Measurements from ENCODE around the gene PPP1R27.

GRCh38 chr17:81834831-81835267 is at the start of gene PPP1R27:
- TF ChIP-seq CTCF (IDR thresholded peaks at IDR 0.05) = no peak
- no peak for TF ChIP-seq POLR2A (IDR thresholded peaks at IDR 0.05)
- no peak for TF ChIP-seq EP300 (IDR thresholded peaks at IDR 0.05)

All from ovary (tissue), 3 donors.